Fibroblast of villous mesenchyme (primary cell): ENCODE measurements around the gene NDUFB4. TPM values are rescaled to one million over a fixed set of nuclear protein-coding genes. Genes with fewer than 3 reads are reported as not detected.

Source experiments
- DNase-seq: peaks from one replicate; pipeline ENCODE4 v3.0.0-alpha.2; 2010; ENCODE audit warnings: low read depth
- H3K4me3 ChIP-seq: 2 replicates; pipeline ENCODE4 v1.5.1; 2011; ENCODE audit warnings: low read depth, mild to moderate bottlenecking, low read length
- total RNA-seq: library from RNA; depleted of rRNA; stranded (reverse); fragments of >200 nt; gene quantifications from 2 replicates; pipeline ENCODE4 v1.2.3, GENCODE V29; 2012
- TF ChIP-seq, protein P1 (sequence below): IDR thresholded peaks from 2 replicates; pipeline ENCODE4 v1.5.1; 2012; ENCODE audit warnings: low read depth, mild to moderate bottlenecking, low read length; ENCODE audit not compliant: insufficient read depth

NDUFB4 gene
- total RNA-seq, 1 donor, result 41.0 TPM

DNA sequence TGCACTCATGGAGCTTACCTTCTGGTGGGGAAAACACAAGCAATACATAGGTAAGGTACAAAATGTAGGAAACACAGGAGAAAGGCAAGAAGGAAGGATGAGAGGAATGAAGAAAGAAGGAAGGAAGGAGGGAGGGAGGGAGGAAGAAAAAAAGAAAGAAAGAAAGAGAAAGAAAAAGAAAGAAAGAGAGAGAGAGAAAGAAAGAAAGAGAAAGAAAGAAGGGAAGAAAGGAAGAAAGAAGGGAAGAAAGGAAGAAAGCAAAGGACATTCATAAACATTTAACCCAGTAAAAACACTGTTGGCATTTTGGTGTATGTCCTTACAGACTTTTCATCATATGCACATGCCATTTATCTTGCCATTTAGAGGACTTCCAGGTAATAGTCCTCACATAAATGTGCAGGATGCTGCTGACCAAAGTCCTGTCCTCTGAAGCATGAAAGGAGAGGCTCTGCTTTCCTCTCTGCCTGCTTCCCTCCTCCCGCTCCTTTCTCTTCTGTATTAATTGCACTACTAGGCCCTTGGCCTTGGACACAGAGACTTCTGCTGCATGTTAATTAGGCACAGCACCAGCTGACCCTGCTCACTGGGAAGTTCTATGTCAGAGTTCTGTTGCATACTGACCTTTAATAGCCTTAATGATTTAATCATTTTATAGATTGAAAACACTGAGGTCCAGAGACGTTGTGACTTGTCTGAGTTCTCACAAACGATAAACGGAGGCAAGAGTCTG is 29.7 kb upstream of the NDUFB4 start:
- H3K4me3 ChIP-seq, result no peak overlapping the region
- TF ChIP-seq, protein P1, sequence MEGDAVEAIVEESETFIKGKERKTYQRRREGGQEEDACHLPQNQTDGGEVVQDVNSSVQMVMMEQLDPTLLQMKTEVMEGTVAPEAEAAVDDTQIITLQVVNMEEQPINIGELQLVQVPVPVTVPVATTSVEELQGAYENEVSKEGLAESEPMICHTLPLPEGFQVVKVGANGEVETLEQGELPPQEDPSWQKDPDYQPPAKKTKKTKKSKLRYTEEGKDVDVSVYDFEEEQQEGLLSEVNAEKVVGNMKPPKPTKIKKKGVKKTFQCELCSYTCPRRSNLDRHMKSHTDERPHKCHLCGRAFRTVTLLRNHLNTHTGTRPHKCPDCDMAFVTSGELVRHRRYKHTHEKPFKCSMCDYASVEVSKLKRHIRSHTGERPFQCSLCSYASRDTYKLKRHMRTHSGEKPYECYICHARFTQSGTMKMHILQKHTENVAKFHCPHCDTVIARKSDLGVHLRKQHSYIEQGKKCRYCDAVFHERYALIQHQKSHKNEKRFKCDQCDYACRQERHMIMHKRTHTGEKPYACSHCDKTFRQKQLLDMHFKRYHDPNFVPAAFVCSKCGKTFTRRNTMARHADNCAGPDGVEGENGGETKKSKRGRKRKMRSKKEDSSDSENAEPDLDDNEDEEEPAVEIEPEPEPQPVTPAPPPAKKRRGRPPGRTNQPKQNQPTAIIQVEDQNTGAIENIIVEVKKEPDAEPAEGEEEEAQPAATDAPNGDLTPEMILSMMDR, result no peak
- DNase-seq, result no peak

DNA sequence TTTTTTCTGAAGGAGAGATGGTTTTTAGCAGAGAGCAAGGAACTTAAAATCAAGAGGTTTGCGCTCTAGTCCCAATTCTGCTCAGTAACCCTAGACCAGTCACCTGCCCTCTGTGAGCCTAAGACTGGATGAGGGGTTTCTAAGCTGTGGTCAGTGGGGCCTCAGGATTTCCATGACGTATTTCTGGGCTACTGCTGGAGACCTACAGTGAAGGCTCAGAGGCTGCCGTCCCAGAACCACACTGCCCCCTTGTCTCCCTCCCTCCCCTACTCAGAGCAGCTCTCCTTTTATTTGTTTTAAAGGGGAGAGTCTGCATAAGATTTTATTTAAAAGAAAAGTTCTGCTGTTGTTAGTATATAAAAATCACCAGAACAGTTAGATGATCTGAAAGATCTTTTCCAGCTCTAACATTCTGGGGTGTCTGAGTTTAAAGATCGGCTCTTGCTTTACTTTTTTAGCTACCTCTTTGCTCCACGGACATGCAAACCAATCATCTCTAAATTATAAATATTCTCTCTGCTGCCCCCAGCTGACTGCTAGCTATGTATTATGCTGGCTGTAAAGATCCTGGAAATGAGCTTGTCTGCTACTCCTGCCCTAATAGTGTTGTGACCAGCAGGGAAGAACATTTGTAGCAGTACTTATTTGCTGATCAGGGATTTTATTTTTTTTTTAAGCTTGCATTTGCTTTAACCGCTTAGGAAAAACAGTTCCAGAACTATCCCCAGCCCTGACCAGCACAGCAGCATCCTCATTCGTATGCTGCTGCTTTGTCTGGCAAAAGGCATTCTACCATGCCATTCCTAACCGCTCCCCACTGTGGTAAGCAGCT is 28.6 kb upstream of the NDUFB4 start:
- DNase-seq, result peak; percentile 47
- TF ChIP-seq, protein P1, result peak; percentile 50
- H3K4me3 ChIP-seq, result peak overlapping the region; percentile 10

DNA sequence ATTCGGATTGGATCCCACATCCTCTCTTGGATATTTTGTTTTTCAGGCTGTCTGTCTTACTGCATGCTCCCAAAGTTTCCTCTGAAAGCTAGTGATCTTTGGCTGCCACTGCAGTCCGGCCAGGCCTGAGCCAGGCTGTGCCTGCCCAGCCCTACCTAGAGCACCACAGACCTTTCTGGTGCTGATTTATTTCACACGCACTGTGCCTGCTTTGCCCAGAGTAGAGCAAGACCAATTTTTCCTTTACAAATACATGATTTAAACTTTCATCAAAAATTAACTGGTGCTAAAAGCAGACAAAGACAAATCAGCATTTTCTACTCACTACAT is 28.0 kb upstream of the NDUFB4 start:
- TF ChIP-seq, protein P1, result no peak
- H3K4me3 ChIP-seq, result no peak overlapping the region

DNA sequence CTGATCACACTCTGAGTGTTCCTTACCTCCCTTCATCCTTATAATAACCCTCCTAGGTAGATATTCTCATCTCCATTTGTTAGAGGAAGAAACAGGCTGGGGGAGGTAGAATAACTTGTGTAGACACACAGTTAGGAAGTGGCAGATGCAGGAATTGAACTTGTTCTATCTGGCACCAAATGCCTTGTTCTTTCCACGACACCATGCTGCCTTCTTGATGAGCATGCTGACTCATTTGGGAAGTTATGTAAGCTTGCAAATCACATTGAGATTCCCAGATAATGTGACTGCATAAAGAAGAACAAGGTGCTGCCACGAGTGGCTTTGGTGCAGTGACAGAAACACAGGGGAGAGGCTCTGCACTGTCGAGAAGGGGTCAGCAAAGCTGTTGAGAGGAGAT is 27.5 kb upstream of the NDUFB4 start:
- H3K4me3 ChIP-seq, result no peak overlapping the region
- DNase-seq, result peak; percentile 45
- TF ChIP-seq, protein P1, result no peak

More for the DNA sequence above, 28.0 kb upstream of the NDUFB4 start:
- no peak for DNase-seq

DNA sequence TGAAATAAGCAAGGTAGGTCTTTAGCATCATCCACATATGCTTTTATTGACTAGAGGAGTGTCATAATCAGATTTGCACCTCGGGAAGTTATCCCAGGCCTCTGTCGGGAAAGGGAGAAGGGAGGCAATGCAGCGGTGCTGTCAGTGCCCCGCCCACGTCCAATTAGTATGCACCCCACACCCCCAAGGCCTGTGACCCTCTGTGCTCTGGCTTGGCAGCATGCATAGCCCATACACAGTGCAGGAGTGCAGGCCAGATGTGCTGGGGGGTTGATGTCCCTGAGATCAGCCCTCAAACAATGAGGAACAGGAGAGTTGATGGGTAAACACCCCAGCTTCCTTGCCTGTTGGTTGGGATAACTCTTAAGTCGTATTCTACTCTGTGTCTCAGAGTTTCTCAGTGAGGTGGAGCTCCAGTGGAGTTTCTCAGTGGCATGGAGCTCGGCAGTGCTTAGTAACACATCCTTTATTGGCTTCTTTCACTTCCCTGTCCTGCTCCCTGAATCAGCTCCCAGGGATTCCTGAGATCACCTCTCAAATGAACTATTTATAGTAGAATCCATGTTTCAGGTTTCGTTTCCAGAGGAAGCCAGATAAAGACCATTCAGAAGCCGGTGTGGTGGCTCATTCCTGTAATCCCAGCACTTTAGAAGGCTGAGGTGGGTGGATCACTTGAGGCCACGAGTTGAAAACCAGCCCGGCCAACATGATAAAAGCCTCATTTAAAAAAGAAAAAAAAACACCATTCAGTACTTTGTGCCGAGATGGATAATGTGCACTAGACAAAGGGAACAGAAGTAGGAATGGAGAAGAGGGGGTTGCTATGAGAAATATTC is 26.7 kb upstream of the NDUFB4 start:
- no peak for DNase-seq
- H3K4me3 ChIP-seq, result no peak overlapping the region
- TF ChIP-seq, protein P1, result no peak

DNA sequence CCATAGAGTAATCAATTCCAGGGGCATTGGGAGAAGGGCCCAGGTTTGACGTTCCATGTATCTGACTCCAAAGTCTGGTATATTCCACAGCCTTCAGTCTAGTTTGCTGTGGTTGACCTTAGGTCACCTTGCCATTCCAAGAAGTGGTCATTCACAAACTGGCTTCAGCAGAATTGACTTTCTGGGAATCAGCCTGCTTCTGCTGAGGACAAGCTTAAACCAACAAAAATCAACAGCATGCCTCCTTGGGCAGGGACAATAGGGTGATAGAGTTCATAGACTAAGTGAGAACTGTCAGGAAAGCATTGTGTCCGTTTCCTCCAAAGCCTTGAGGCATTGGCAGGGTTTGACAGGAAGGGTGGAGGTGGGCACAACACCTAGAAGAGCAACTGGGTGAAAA is 24.1 kb upstream of the NDUFB4 start:
- H3K4me3 ChIP-seq, result no peak overlapping the region
- no peak for DNase-seq
- TF ChIP-seq, protein P1, result no peak
